GM12878 (cell line): ENCODE results near the gene KIF9. TPM values are rescaled to one million over a fixed set of nuclear protein-coding genes. Genes with fewer than 3 reads are reported as not detected.

Source experiments
- ATAC-seq: fragments of 200-7000 bp; cut with Tn5 transposase; 3 replicates; pipeline ENCODE4 v1.9.1; 2020; ENCODE audit warnings: mild to moderate bottlenecking, moderate library complexity
- BruUV-seq: library from RNA; stranded (reverse); fragments of 400-500 nt; replicated peaks from 2 replicates; lab custom pipeline; 2021; lab: Mats Ljungman, UMichigan
- CTCF ChIA-PET: fragments of 300-600 bp; sonication (Branson Sonifier 250); formaldehyde crosslinking; extraction: SDS; loops from one replicate; lab custom pipeline; 2021; ENCODE audit warnings: inconsistent platforms; lab: Yijun Ruan, JAX
- POLR2A ChIA-PET: fragments of 350-600 bp; formaldehyde crosslinking; extraction: SDS; loops from one replicate; lab custom pipeline; 2021; ENCODE audit warnings: inconsistent platforms; lab: Charles Lee
- RAD21 ChIA-PET: fragments of 300-600 bp; sonication (Branson Sonifier 250); formaldehyde crosslinking; loops from one replicate; lab custom pipeline; 2023; ENCODE audit warnings: antibody characterized with exemption; ENCODE audit not compliant: unreplicated experiment; lab: Charles Lee
- SMC1A ChIA-PET: fragments of 300-600 bp; sonication (Branson Sonifier 250); formaldehyde crosslinking; loops from one replicate; lab custom pipeline; 2023; ENCODE audit not compliant: unreplicated experiment, uncharacterized antibody; lab: Charles Lee
- DNase-seq: peaks from one replicate; pipeline ENCODE4 v3.0.0-alpha.2; 2011; ENCODE audit warnings: low read depth, low spot score
- FAIRE-seq: peaks from 3 replicates; lab custom pipeline; 2011; peaks lifted over from hg19 to GRCh38; lab: Jason Lieb, UNC
- H2AFZ ChIP-seq: 2 replicates; pipeline ENCODE4 v1.6.0; 2011; ENCODE audit warnings: low read depth, low read length, control low read depth; ENCODE audit not compliant: control insufficient read depth
- H3K27ac ChIP-seq: 2 replicates; pipeline ENCODE4 v1.5.1; 2011; ENCODE audit warnings: control low read depth; ENCODE audit not compliant: control insufficient read depth, insufficient read depth
- H3K27me3 ChIP-seq, 2 experiments: replicated peaks in 1 of 2; 2 replicates each; pipeline versions ENCODE4 v1.6.0 to v1.6.1; 2011; ENCODE audit warnings: low read length in 1 of 2; ENCODE audit not compliant: control insufficient read depth in 2 of 2, insufficient read depth in 2 of 2
- H3K36me3 ChIP-seq, 2 experiments: 2 replicates each; pipeline ENCODE4 v1.5.1; 2011; ENCODE audit warnings: low read length in 1 of 2; ENCODE audit not compliant: control insufficient read depth in 2 of 2, insufficient read depth in 2 of 2
- H3K4me1 ChIP-seq: 2 replicates; pipeline ENCODE4 v1.6.1; 2011; ENCODE audit warnings: mild to moderate bottlenecking, low read length, moderate library complexity, mixed read lengths; ENCODE audit not compliant: control insufficient read depth, insufficient read depth
- H3K4me2 ChIP-seq: 2 replicates; pipeline ENCODE4 v1.6.0; 2011; ENCODE audit warnings: control low read depth; ENCODE audit not compliant: control insufficient read depth, insufficient read depth
- H3K4me3 ChIP-seq: fragments of 200-600 bp; sonication (generic); 2 replicates; pipeline ENCODE4 v1.5.1; 2016
- H3K79me2 ChIP-seq: 2 replicates; pipeline ENCODE4 v1.6.0; 2011; ENCODE audit warnings: low read length; ENCODE audit not compliant: control insufficient read depth, insufficient read depth
- H3K9ac ChIP-seq: 2 replicates; pipeline ENCODE4 v1.8.0; 2011; ENCODE audit warnings: low read length, control low read depth, mixed read lengths; ENCODE audit not compliant: control insufficient read depth, insufficient read depth
- H3K9me3 ChIP-seq: replicated peaks from 3 replicates; pipeline ENCODE4 v1.5.1; 2011; ENCODE audit warnings: mild to moderate bottlenecking, low read length; ENCODE audit not compliant: control insufficient read depth, insufficient read depth
- H4K20me1 ChIP-seq: 2 replicates; pipeline ENCODE4 v1.6.0; 2011; ENCODE audit not compliant: control insufficient read depth, insufficient read depth
- ATF7 ChIP-seq: fragments of 450-650 bp; IDR thresholded peaks from 2 replicates; pipeline ENCODE4 v1.6.1; 2016; ENCODE audit warnings: low read depth, mild to moderate bottlenecking
- DPF2 ChIP-seq: fragments of 450-650 bp; IDR thresholded peaks from 2 replicates; pipeline ENCODE4 v1.6.1; 2017; ENCODE audit warnings: mild to moderate bottlenecking
- HDAC6 ChIP-seq: fragments of 200-600 bp; sonication (generic); IDR thresholded peaks from one replicate; pipeline ENCODE4 v1.8.0; 2017; ENCODE audit warnings: antibody characterized with exemption; ENCODE audit not compliant: unreplicated experiment
- IKZF1 ChIP-seq: fragments of 450-650 bp; conservative IDR thresholded peaks from 2 replicates; pipeline ENCODE4 v1.6.1; 2017; ENCODE audit warnings: antibody characterized with exemption, mild to moderate bottlenecking
- MLLT1 ChIP-seq: fragments of 450-650 bp; IDR thresholded peaks from 2 replicates; pipeline ENCODE4 v1.6.1; 2016; ENCODE audit warnings: mild to moderate bottlenecking
- NR2C2 ChIP-seq: IDR thresholded peaks from 2 replicates; pipeline ENCODE4 v1.6.1; 2011; ENCODE audit warnings: borderline replicate concordance, low read depth; ENCODE audit not compliant: control insufficient read depth, insufficient read length
- PBX3 ChIP-seq: IDR thresholded peaks from 2 replicates; pipeline ENCODE4 v1.6.1; 2011; ENCODE audit warnings: mild to moderate bottlenecking, low read depth, low read length, moderate library complexity; ENCODE audit not compliant: insufficient replicate concordance
- RCOR1 ChIP-seq: conservative IDR thresholded peaks from 2 replicates; pipeline ENCODE4 v1.6.1; 2012; ENCODE audit warnings: low read depth, low read length, improper control_type of control experiment
- SMAD1 ChIP-seq: fragments of 450-650 bp; IDR thresholded peaks from 2 replicates; pipeline ENCODE4 v1.6.1; 2018; ENCODE audit warnings: mild to moderate bottlenecking, low read depth; ENCODE audit not compliant: partially characterized antibody
- SP1 ChIP-seq: IDR thresholded peaks from one replicate; pipeline ENCODE4 v1.6.1; 2011; ENCODE audit warnings: low read depth, low read length
- WGBS: methylation state at CpG from one replicate; pipeline ENCODE4 v1.1.6; 2016; ENCODE audit warnings: low lambda C conversion rate; ENCODE audit not compliant: insufficient replicate concordance, insufficient coverage; ENCODE audit errors: missing lambda C conversion rate; 5-methylcytosine and 5-hydroxymethylcytosine counted together
- in situ Hi-C: fragments of 300-500 bp; cut with MboI; formaldehyde crosslinking; loops from 9 replicates; pipeline ENCODE4 v1.14.3; 2018; ENCODE audit warnings: mixed read lengths
- intact Hi-C: fragments of 100-400 bp; cut with micrococcal nuclease; formaldehyde crosslinking; loops from one replicate; pipeline ENCODE4 v1.14.2; 2022; ENCODE audit not compliant: unreplicated experiment
- polyA plus RNA-seq, 11 experiments: library from polyadenylated mRNA; depleted of rRNA in 4 of 11; unstranded in 6 of 11; stranded (reverse) in 5 of 11; fragments of >200 nt; fragmentation: Nextera tagmentation in 4 of 11; fragmentation: Illumina TruSeq in 1 of 11; extraction: Ambion mirVana in 4 of 11; extraction: Trizol in 1 of 11; gene quantifications; 1 replicate in 1 of 11; 2 replicates in 10 of 11; pipeline versions ENCODE4 v1.2.1 to v1.2.3, GENCODE V29; 2011 to 2016; ENCODE audit warnings: inconsistent platforms in 2 of 11, missing spikeins in 2 of 11, low read depth in 1 of 11
- total RNA-seq, 4 experiments: library from RNA; depleted of rRNA in 3 of 4; stranded (reverse); fragments of >200 nt in 3 of 4; fragmentation: Illumina TruSeq in 1 of 4; extraction: Trizol in 1 of 4; gene quantifications; 2 replicates each; pipeline versions ENCODE4 v1.2.1 to v1.2.3, GENCODE V29; 2013 to 2021

Gene KIF9
- total and polyA plus RNA-seq, 10 of the 15 experiments (the other 5 are each of a cell fraction or from before 2014, with no cell fraction given): 3.0 to 10.2 (median 5.9) TPM

- H3K36me3 ChIP-seq: peaks cover 0 to 18% of the 10 kb centered on the region in 2 experiments; a peak in 3 of 4 replicates
- H3K9ac ChIP-seq: no peak overlapping the region
- in situ Hi-C loops (no loop called here), intact Hi-C loops (no loop called here)
- DNase-seq (no peak), ATAC-seq (no peak), FAIRE-seq (no peak)
- TF ChIP-seq DPF2: no peak
- no TSS peak for BruUV-seq
- H3K79me2 ChIP-seq: peaks cover 80% of the 10 kb centered on the region
- 91% methylated on average over 3 of the region's 3 CpGs for WGBS
- no peaks in the 10 kb centered on the region for H3K9me3 ChIP-seq
- ChIA-PET SMC1A (interaction anchor here (0.7 to 6.8 kb wide), 7 partner anchors 9 to 130 kb away, joined by 3 to 68 read pairs (median 6); partner anchors contain the start of genes KIF9 and KLHL18), RAD21 (interaction anchor here (0.6 to 3.2 kb wide), 4 partner anchors 9 to 29 kb away, joined by 3 to 14 read pairs (median 6); partner anchors contain the start of genes KIF9 and KLHL18), CTCF (interaction anchor here (1.0 to 5.5 kb wide), 6 partner anchors 9 to 129 kb away, joined by 4 to 35 read pairs (median 8); no protein-coding TSS in a partner anchor), POLR2A (interaction anchor here (1.5 to 3.7 kb wide), 2 partner anchors 9 to 129 kb away, joined by 4 to 38 read pairs; no protein-coding TSS in a partner anchor)
- H3K4me1 ChIP-seq: peaks cover 54% of the 10 kb centered on the region
- no peak overlapping the region for H3K4me2 ChIP-seq
- no peak overlapping the region for H3K27ac ChIP-seq
- H4K20me1 ChIP-seq: no peaks in the 10 kb centered on the region
- no peak overlapping the region for H2AFZ ChIP-seq
- no peak overlapping the region for H3K4me3 ChIP-seq
- no peaks in the 10 kb centered on the region for H3K27me3 ChIP-seq
Observed at GRCh38 chr3:47294392-47294791, 11.8 kb upstream of the KIF9 start.

- H2AFZ ChIP-seq: no peak overlapping the region
- FAIRE-seq: no peak
- SMC1A ChIA-PET: interaction anchor here (0.7 to 6.8 kb wide), 12 partner anchors 9 to 129 kb away, joined by 3 to 68 read pairs (median 6); partner anchors contain the start of genes KIF9 and KLHL18
- BruUV-seq: no TSS peak
- in situ Hi-C loops: no loop called here
- POLR2A ChIA-PET: interaction anchor here (1.1 to 3.8 kb wide), 4 partner anchors 9 to 129 kb away, joined by 4 to 38 read pairs (median 10); partner anchors contain the start of genes KIF9 and KLHL18
- H3K4me2 ChIP-seq: no peak overlapping the region
- H3K27me3 ChIP-seq: no peaks in the 10 kb centered on the region
- H3K36me3 ChIP-seq: peaks cover 0 to 22% of the 10 kb centered on the region in 2 experiments; a peak in 3 of 4 replicates
- no peaks in the 10 kb centered on the region for H4K20me1 ChIP-seq
- H3K79me2 ChIP-seq: peaks cover 80% of the 10 kb centered on the region
- ATAC-seq: no peak
- no peaks in the 10 kb centered on the region for H3K9me3 ChIP-seq
- intact Hi-C loops: no loop called here
- H3K4me3 ChIP-seq: no peak overlapping the region
- H3K4me1 ChIP-seq: peaks cover 54% of the 10 kb centered on the region
- DNase-seq: no peak
- CTCF ChIA-PET: interaction anchor here (0.9 to 5.5 kb wide), 9 partner anchors 9 to 129 kb away, joined by 3 to 35 read pairs (median 6); partner anchors contain the start of genes KIF9, KLHL18 and PTPN23
- WGBS: 97% methylated on average over 2 of the region's 2 CpGs
- RAD21 ChIA-PET: interaction anchor here (0.6 to 3.2 kb wide), 9 partner anchors 9 to 146 kb away, joined by 3 to 14 read pairs (median 6); partner anchors contain the start of genes KIF9, KLHL18 and SETD2
- no peak overlapping the region for H3K9ac ChIP-seq
- no peak overlapping the region for H3K27ac ChIP-seq
- TF ChIP-seq RCOR1 (no peak), SMAD1 (no peak), NR2C2 (no peak), SP1 (no peak), PBX3 (no peak), MLLT1 (no peak), IKZF1 (no peak), ATF7 (no peak), HDAC6 (no peak)
Observed at GRCh38 chr3:47293822-47294221, 11.2 kb upstream of the KIF9 start.
